B cell (primary cell): ENCODE results near the gene CHST15. TPM values are rescaled to one million over a fixed set of nuclear protein-coding genes. Genes with fewer than 3 reads are reported as not detected.

Source experiments
- ATAC-seq: fragments of 200-7000 bp; cut with Tn5 transposase; one replicate; pipeline ENCODE4 v1.10.0; 2021; ENCODE audit warnings: low read depth, mild to moderate bottlenecking, moderate number of reproducible peaks, moderate library complexity
- CTCF ChIA-PET: fragments of 350-600 bp; sonication (Branson Sonifier 250); formaldehyde crosslinking; loops from one replicate; lab custom pipeline; 2021; ENCODE audit warnings: antibody characterized with exemption, inconsistent platforms; lab: Charles Lee
- POLR2A ChIA-PET: fragments of 350-600 bp; sonication (Branson Sonifier 250); formaldehyde crosslinking; loops from one replicate; lab custom pipeline; 2021; ENCODE audit warnings: antibody characterized with exemption; lab: Charles Lee
- DNase-seq: peaks from one replicate; pipeline ENCODE4 v3.0.0; 2013
- H2AFZ ChIP-seq: 2 replicates; pipeline ENCODE4 v1.6.1; 2012; ENCODE audit warnings: mild to moderate bottlenecking, low read depth, low read length; ENCODE audit not compliant: insufficient read depth, poor library complexity, severe bottlenecking
- H3K27ac ChIP-seq, 2 donors: 1 replicate in 1 of 2; 2 replicates in 1 of 2; pipeline ENCODE4 v1.5.1; 2012 to 2013; ENCODE audit warnings: low read length in 2 of 2, mild to moderate bottlenecking in 2 of 2, moderate library complexity in 1 of 2
- H3K27me3 ChIP-seq, 4 experiments: fragments of 200-600 bp in 1 of 4; sonication (generic) in 1 of 4; replicated peaks in 1 of 4; 1 replicate in 2 of 4; 2 replicates in 2 of 4; pipeline versions ENCODE4 v1.6.1 to v1.7.0; 2013 to 2016; ENCODE audit warnings: low read length in 3 of 4, mild to moderate bottlenecking in 2 of 4, mixed read lengths in 1 of 4, moderate library complexity in 1 of 4; ENCODE audit not compliant: insufficient read depth in 4 of 4, control insufficient read depth in 3 of 4; ENCODE audit errors: control extremely low read depth in 1 of 4
- H3K36me3 ChIP-seq, 2 experiments: replicated peaks in 1 of 2; 1 replicate in 1 of 2; 2 replicates in 1 of 2; pipeline versions ENCODE4 v1.6.1 to v1.7.1; 2013; ENCODE audit warnings: low read length in 1 of 2; ENCODE audit not compliant: insufficient read depth in 2 of 2, control insufficient read depth in 1 of 2; ENCODE audit errors: control extremely low read depth in 1 of 2, extremely low read depth in 1 of 2
- H3K4me1 ChIP-seq, 2 donors: fragments of 200-600 bp in 1 of 2; sonication (generic) in 1 of 2; 1 replicate in 1 of 2; 2 replicates in 1 of 2; pipeline versions ENCODE4 v1.5.1 to v1.6.1; 2013 to 2017; ENCODE audit warnings: low read length in 2 of 2; ENCODE audit not compliant: control insufficient read depth in 2 of 2, insufficient read depth in 2 of 2
- H3K4me2 ChIP-seq: replicated peaks from 2 replicates; pipeline ENCODE3; 2012; ENCODE audit warnings: mild to moderate bottlenecking, low read depth, low read length; ENCODE audit not compliant: poor library complexity, severe bottlenecking
- H3K4me3 ChIP-seq, 5 experiments: fragments of 200-600 bp in 1 of 5; sonication (generic) in 1 of 5; 1 replicate in 3 of 5; 2 replicates in 2 of 5; pipeline versions ENCODE4 v1.5.1 to v1.7.0; 2011 to 2016; ENCODE audit warnings: low read length in 4 of 5, mild to moderate bottlenecking in 4 of 5, low read depth in 2 of 5, control low read depth in 1 of 5, moderate library complexity in 1 of 5; ENCODE audit not compliant: insufficient read depth in 1 of 5; ENCODE audit errors: control extremely low read depth in 1 of 5, extremely low read depth in 1 of 5
- H3K79me2 ChIP-seq: fragments of 200-600 bp; sonication (generic); one replicate; pipeline ENCODE4 v1.6.0; 2016; ENCODE audit warnings: low read length; ENCODE audit not compliant: control insufficient read depth, insufficient read depth
- H3K9ac ChIP-seq: fragments of 200-600 bp; sonication (generic); 2 replicates; pipeline ENCODE4 v1.6.1; 2017; ENCODE audit warnings: mild to moderate bottlenecking, low read length, moderate library complexity
- H3K9me3 ChIP-seq, 3 donors: one replicate each; pipeline versions ENCODE4 v1.6.1 to v1.7.1; 2013; ENCODE audit warnings: low read length in 2 of 3; ENCODE audit not compliant: control insufficient read depth in 2 of 3, insufficient read depth in 1 of 3; ENCODE audit errors: control extremely low read depth in 1 of 3
- H4K20me1 ChIP-seq: 2 replicates; pipeline ENCODE4 v1.6.0; 2012; ENCODE audit warnings: mild to moderate bottlenecking, low read length; ENCODE audit not compliant: insufficient read depth, control insufficient read depth, poor library complexity, severe bottlenecking
- H3K27ac Mint-ChIP-seq: one replicate; pipeline ENCODE4 v1.8.0; 2021; ENCODE audit warnings: mixed read lengths
- H3K27me3 Mint-ChIP-seq: one replicate; pipeline ENCODE4 v1.8.0; 2021; ENCODE audit warnings: mixed read lengths
- H3K4me1 Mint-ChIP-seq: one replicate; pipeline ENCODE4 v1.8.0; 2021; ENCODE audit warnings: mixed read lengths
- H3K4me3 Mint-ChIP-seq: one replicate; pipeline ENCODE4 v1.8.0; 2021; ENCODE audit warnings: mixed read lengths
- H3K9me3 Mint-ChIP-seq: one replicate; pipeline ENCODE4 v1.8.0; 2022; ENCODE audit warnings: mixed read lengths; ENCODE audit not compliant: insufficient read depth
- EZH2 ChIP-seq: IDR thresholded peaks from 2 replicates; pipeline ENCODE4 v1.6.1; 2012; ENCODE audit warnings: borderline replicate concordance, low read depth, mild to moderate bottlenecking, moderate library complexity, low read length; ENCODE audit not compliant: insufficient read depth, poor library complexity, severe bottlenecking
- WGBS: methylation state at CpG from one replicate; pipeline ENCODE4 v1.1.5; 2013; ENCODE audit warnings: missing lambda C conversion rate; ENCODE audit not compliant: insufficient coverage; 5-methylcytosine and 5-hydroxymethylcytosine counted together
- intact Hi-C: fragments of 100-400 bp; cut with micrococcal nuclease; formaldehyde crosslinking; loops from one replicate; pipeline ENCODE4 v1.10.0; 2022
- polyA plus RNA-seq: library from polyadenylated mRNA; depleted of rRNA; stranded (reverse); fragments of >200 nt; gene quantifications from 2 replicates; pipeline ENCODE4 v1.2.3, GENCODE V29; 2012
- total RNA-seq, 2 donors: library from RNA; stranded (reverse); fragments of 120-200 nt in 1 of 2; gene quantifications; 1 replicate in 1 of 2; 2 replicates in 1 of 2; pipeline versions ENCODE4 v1.2.3 to v1.2.4, GENCODE V29; 2013 to 2022
- TF ChIP-seq, protein P1 (sequence below): fragments of 200-600 bp; IDR thresholded peaks from one replicate; pipeline ENCODE4 v1.8.0; 2022; ENCODE audit warnings: antibody characterized with exemption, mild to moderate bottlenecking

CHST15 gene
- total and polyA plus RNA-seq, 2 donors (not counting 1 experiment from before 2014, with no cell fraction given): 17.9 to 75.4 TPM

DNA sequence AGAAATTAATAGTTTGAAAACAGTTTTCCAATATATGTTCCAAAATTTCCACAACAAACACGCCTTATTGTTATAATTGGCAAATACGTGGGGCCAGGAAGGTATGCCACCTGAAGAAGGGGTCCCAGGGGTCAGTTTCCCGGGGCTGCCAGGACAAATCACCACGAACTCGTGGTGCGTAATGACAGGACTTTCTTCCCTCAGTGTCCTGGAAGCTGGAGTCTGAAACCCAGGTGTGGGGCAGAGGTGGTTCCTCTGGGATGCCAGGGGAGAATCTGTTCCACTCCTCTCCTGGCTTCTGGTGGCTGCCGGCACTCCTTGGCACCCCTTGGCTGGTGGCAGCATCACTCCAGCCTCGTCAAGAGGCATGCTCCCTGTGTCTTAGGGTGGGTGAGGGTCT is 56.7 kb downstream of the CHST15 start:
- Histone ChIP-seq H3K36me3 (peaks cover 0 to 53% of the 10 kb centered on the region in 2 experiments), H3K4me2 (peak overlapping the region; percentile 76), H3K9ac (no peak overlapping the region), H3K4me1 (peaks cover 19 to 41% of the 10 kb centered on the region in 2 donors), H3K27me3 (no peaks in the 10 kb centered on the region), H3K9me3 (no peaks in the 10 kb centered on the region), H3K4me3 (peak overlapping the region in 1 of 5 experiments; percentile 30), H3K27ac (peak overlapping the region in 1 of 2 donors; percentile 85), H2AFZ (peak overlapping the region; percentile 70), H4K20me1 (no peaks in the 10 kb centered on the region), H3K79me2 (peaks cover 19% of the 10 kb centered on the region)
- ChIA-PET CTCF (interaction anchor here (1.0 to 2.6 kb wide), 8 partner anchors 10 to 352 kb away, joined by 3 to 22 read pairs (median 8); partner anchors contain the start of gene CHST15), POLR2A (interaction anchor here (1.1 to 1.7 kb wide), 6 partner anchors 27 to 87 kb away, joined by 3 to 40 read pairs (median 8); partner anchors contain the start of gene CHST15)
- intact Hi-C loops: loop anchor here (1.0 to 5.0 kb wide), 4 partner anchors 36 to 188 kb away; no protein-coding TSS in a partner anchor
- no peak overlapping the region for H3K4me3 Mint-ChIP-seq
- no peak for ATAC-seq
- 100% methylated on average over 3 of the region's 8 CpGs for WGBS
- DNase-seq: no peak
- TF ChIP-seq EZH2: no peak
- TF ChIP-seq, protein P1, sequence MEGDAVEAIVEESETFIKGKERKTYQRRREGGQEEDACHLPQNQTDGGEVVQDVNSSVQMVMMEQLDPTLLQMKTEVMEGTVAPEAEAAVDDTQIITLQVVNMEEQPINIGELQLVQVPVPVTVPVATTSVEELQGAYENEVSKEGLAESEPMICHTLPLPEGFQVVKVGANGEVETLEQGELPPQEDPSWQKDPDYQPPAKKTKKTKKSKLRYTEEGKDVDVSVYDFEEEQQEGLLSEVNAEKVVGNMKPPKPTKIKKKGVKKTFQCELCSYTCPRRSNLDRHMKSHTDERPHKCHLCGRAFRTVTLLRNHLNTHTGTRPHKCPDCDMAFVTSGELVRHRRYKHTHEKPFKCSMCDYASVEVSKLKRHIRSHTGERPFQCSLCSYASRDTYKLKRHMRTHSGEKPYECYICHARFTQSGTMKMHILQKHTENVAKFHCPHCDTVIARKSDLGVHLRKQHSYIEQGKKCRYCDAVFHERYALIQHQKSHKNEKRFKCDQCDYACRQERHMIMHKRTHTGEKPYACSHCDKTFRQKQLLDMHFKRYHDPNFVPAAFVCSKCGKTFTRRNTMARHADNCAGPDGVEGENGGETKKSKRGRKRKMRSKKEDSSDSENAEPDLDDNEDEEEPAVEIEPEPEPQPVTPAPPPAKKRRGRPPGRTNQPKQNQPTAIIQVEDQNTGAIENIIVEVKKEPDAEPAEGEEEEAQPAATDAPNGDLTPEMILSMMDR: no peak
- H3K9me3 Mint-ChIP-seq: no peaks in the 10 kb centered on the region
- peak overlapping the region; percentile 98 for H3K27ac Mint-ChIP-seq
- peaks cover 26% of the 10 kb centered on the region for H3K4me1 Mint-ChIP-seq
- no peaks in the 10 kb centered on the region for H3K27me3 Mint-ChIP-seq

GRCh38 chr10:124035928-124036558 is 57.4 kb downstream of the CHST15 start:
- no peaks in the 10 kb centered on the region for H3K9me3 Mint-ChIP-seq
- Histone ChIP-seq H3K4me2 (peak overlapping the region; percentile 76), H4K20me1 (no peaks in the 10 kb centered on the region), H3K27me3 (no peaks in the 10 kb centered on the region), H3K36me3 (peaks cover 0 to 51% of the 10 kb centered on the region in 2 experiments), H3K4me1 (peaks cover 19 to 41% of the 10 kb centered on the region in 2 donors), H3K79me2 (peaks cover 19% of the 10 kb centered on the region), H3K4me3 (peak overlapping the region in 4 of 5 experiments; percentile 30 to 47 (median 36)), H3K9ac (peak overlapping the region; percentile 55), H3K27ac (peak overlapping the region; percentile 79 to 85), H3K9me3 (no peaks in the 10 kb centered on the region), H2AFZ (peak overlapping the region; percentile 70)
- WGBS: 10% methylated on average over 21 of the region's 21 CpGs
- peak; percentile 91 for ATAC-seq
- peak overlapping the region; percentile 98 for H3K27ac Mint-ChIP-seq
- peak; percentile 90 for DNase-seq
- no peaks in the 10 kb centered on the region for H3K27me3 Mint-ChIP-seq
- peaks cover 26% of the 10 kb centered on the region for H3K4me1 Mint-ChIP-seq
- ChIA-PET CTCF (interaction anchor here (0.6 to 2.6 kb wide), 16 partner anchors 10 to 353 kb away, joined by 3 to 22 read pairs (median 5); partner anchors contain the start of gene CHST15), POLR2A (interaction anchor here (0.6 to 1.7 kb wide), 14 partner anchors 12 to 380 kb away, joined by 3 to 40 read pairs (median 4); partner anchors contain the start of gene CHST15)
- no peak for TF ChIP-seq EZH2
- TF ChIP-seq, protein P1: no peak
- intact Hi-C loops: loop anchor here (1.0 to 5.0 kb wide), 6 partner anchors 7 to 189 kb away; no protein-coding TSS in a partner anchor
- H3K4me3 Mint-ChIP-seq: peak overlapping the region; percentile 85
